NT2/D1 (cell line): ENCODE data around the gene STAB1.

ENCODE experiments used
- DNase-seq: peaks from one replicate; pipeline ENCODE4 v3.0.0-alpha.2; 2011; ENCODE audit warnings: low read depth, low spot score
- H3K27me3 ChIP-seq: 2 replicates; pipeline ENCODE4 v1.6.0; 2011; ENCODE audit warnings: mild to moderate bottlenecking; ENCODE audit not compliant: insufficient read length, insufficient read depth
- H3K36me3 ChIP-seq: 2 replicates; pipeline ENCODE4 v1.6.1; 2011; ENCODE audit warnings: mild to moderate bottlenecking, low read length, mixed read lengths; ENCODE audit not compliant: insufficient read depth, insufficient read length
- H3K4me1 ChIP-seq: 2 replicates; pipeline ENCODE4 v1.5.1; 2011; ENCODE audit not compliant: insufficient read depth, insufficient read length
- H3K4me3 ChIP-seq: 2 replicates; pipeline ENCODE4 v1.5.1; 2011; ENCODE audit warnings: low read depth; ENCODE audit not compliant: insufficient read length
- H3K9ac ChIP-seq: 2 replicates; pipeline ENCODE4 v1.6.0; 2011; ENCODE audit warnings: low read depth; ENCODE audit not compliant: insufficient read length
- H3K9me3 ChIP-seq: 2 replicates; pipeline ENCODE4 v1.5.1; 2011; ENCODE audit warnings: mild to moderate bottlenecking, low read length; ENCODE audit not compliant: insufficient read depth
- SUZ12 ChIP-seq: IDR thresholded peaks from 2 replicates; pipeline ENCODE4 v1.6.1; 2011; ENCODE audit not compliant: insufficient read length, insufficient read depth; ENCODE audit errors: extremely low read depth
- YY1 ChIP-seq: IDR thresholded peaks from 2 replicates; pipeline ENCODE4 v1.6.1; 2011; ENCODE audit not compliant: insufficient read length, insufficient read depth
- ZNF274 ChIP-seq: IDR thresholded peaks from 2 replicates; pipeline ENCODE4 v1.6.1; 2011; ENCODE audit warnings: mild to moderate bottlenecking, low read depth, low read length

Gene STAB1

DNA sequence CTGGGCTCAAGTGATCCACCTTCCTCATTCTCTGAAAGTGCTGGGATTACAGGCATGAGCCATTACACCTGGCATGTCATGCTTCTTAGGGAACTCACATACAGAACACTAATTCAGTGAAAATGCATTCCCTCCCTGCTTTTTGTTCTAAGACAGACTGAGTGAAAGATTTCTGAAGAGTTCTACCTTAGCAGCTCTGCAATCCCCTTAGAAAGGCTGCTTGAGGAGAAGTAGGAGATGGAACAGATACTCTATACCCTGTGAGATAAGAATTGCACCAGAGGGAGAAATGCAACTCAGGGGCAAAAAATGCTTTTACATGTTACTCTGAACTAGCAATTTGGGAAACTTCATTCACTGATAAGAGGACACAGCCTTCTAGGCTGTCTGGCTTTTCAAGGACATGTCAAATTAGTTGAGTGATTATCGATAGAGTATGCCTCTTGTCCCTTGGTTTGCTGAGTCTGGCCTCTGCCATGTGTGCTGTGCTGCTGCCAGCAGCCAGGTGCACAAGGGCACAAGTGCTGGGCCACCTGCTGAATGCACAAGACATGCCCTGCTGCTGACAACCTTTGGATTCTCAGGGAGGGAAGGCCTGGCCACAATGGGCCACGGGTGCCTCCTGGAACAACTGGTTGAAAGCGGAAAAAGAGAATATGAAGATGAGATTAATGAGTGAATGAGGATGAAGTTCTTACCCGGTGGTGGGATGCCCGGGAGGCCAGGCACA, 59.1 kb downstream of the STAB1 start:
- no peaks in the 10 kb centered on the region for H3K4me1 ChIP-seq
- H3K27me3 ChIP-seq = no peaks in the 10 kb centered on the region
- peaks cover 78% of the 10 kb centered on the region for H3K36me3 ChIP-seq
- TF ChIP-seq ZNF274 (no peak), SUZ12 (no peak), YY1 (no peak)
- H3K4me3 ChIP-seq = no peak overlapping the region
- no peak for DNase-seq
- H3K9me3 ChIP-seq = no peaks in the 10 kb centered on the region
- H3K9ac ChIP-seq = no peak overlapping the region

DNA sequence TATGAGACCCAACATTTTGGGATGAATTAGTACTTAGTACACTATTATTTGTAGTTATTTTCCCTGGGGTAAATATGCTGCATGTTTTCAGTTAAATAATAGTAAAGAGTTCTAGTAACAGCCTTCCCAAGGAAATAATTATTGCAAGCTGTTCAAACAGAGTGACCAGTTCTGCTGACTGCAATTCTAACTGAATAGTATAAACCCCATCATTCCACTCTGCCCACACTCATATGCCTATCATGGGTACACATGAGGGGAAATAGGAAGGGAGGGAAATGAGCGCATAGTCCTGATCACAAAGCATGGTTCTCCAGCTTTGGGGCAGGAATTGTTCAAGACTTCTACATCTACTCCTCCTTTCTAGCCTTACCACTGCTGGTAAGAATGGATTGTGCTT, 59.9 kb downstream of the STAB1 start:
- peaks cover 85% of the 10 kb centered on the region for H3K36me3 ChIP-seq
- TF ChIP-seq ZNF274 = no peak
- no peak for TF ChIP-seq SUZ12
- no peak for TF ChIP-seq YY1
- DNase-seq = no peak
- no peaks in the 10 kb centered on the region for H3K4me1 ChIP-seq
- H3K27me3 ChIP-seq = no peaks in the 10 kb centered on the region
- no peaks in the 10 kb centered on the region for H3K9me3 ChIP-seq
- no peak overlapping the region for H3K4me3 ChIP-seq
- no peak overlapping the region for H3K9ac ChIP-seq

DNA sequence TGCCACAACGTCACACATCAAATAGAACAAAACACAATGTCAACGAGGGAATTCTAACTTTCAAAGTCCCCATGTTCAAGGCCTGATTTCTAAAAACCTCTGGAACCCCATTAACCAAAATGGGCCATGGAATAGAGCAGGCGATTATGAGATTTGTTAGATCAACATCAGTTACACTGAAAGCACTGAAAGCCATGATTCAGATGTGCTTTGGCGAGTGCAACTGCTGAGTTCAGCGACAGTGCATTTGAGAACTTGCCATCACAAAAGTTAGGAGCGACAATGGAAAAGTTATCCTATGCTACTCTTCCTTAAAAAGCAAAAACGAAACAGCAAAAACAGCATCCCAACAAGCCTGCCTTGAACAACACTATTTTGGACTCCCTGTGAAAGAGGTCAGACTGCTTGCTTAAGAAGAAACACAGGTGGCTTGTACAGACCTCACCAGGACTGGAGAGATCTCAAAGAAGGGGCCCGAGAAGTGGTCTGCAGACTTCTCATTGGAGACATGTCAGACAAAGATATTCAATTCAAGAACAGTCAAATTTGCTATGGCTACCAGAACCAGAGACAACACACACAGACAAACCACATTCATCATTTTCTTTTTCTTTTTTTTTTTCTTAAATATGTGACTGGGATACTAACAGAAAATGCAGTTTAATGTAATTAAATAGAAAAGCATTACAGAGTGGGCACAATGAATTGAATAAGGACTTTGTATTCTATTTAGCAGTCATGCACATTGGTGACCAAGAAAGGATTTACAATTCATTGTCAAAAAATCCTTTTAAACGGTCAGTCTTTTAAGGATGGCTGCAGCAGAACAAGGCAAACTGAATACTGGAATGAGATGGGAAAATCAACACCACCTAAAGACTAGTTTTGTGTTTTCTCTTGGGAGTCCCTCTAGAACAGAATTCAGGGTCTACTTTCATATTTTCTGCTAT, 62.1 kb downstream of the STAB1 start:
- DNase-seq = no peak
- no peak for TF ChIP-seq ZNF274
- TF ChIP-seq SUZ12 = no peak
- no peak for TF ChIP-seq YY1

DNA sequence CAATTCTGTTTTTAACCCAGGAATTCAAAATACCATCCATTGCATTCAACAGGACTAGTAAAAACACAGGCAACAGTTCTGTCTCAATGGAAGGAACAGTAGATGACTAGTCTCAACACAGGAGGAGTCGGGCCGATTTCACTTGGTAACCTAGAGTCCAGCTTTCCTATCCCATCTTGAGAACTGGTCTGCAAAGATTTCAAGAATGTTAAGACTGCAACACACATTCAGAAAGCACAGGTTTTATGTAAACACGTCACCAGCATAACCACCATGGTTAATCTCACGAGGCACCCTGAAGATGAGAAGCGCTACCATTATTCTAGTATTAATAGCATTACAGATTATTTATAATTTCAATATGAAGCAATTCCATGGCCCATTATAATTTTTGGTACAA, 63.3 kb downstream of the STAB1 start:
- TF ChIP-seq ZNF274 = no peak
- no peak for TF ChIP-seq YY1
- no peak for TF ChIP-seq SUZ12
- DNase-seq = no peak
- H3K27me3 ChIP-seq = no peaks in the 10 kb centered on the region
- H3K4me1 ChIP-seq = peaks cover 4% of the 10 kb centered on the region
- H3K9ac ChIP-seq = no peak overlapping the region
- peaks cover 79% of the 10 kb centered on the region for H3K36me3 ChIP-seq
- H3K9me3 ChIP-seq = no peaks in the 10 kb centered on the region
- H3K4me3 ChIP-seq = no peak overlapping the region

More for the DNA sequence above, 62.1 kb downstream of the STAB1 start:
- H3K9me3 ChIP-seq = no peaks in the 10 kb centered on the region
- H3K9ac ChIP-seq = no peak overlapping the region
- H3K27me3 ChIP-seq = no peaks in the 10 kb centered on the region
- H3K4me1 ChIP-seq = peaks cover 4% of the 10 kb centered on the region
- peaks cover 78% of the 10 kb centered on the region for H3K36me3 ChIP-seq
- no peak overlapping the region for H3K4me3 ChIP-seq

DNA sequence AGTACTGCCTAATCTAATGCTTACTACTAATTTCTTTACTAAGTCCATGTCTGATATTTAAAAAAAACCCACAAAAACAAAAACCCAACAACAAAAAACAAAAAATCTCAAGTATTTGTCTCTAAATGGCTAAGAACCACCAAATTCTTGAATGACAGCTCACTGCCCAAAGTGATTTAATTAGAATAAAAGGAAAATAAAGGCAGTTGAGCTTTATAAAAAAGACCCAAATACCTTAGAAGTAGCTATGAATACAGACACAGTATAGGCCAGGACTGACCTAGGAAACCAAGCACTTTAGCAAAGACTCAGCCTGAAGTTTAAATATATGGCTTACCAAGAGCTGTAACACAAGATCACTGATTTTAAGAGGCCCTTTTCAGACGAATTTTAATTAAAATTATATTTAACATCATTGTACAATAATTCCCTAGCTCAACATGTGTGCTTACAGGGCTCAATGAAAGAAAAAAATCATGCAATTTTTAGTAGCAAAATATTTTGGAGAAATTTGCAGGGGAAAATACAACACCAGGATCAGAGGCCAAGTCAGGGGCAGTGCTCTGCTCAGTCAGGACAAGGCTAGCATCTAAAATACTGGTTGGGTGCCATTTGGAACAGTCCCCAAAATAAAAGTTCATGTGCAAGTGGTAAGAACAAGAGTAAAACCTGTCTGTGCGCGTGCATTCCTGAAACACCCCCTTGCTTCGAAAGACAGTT, 66.0 kb downstream of the STAB1 start:
- no peak overlapping the region for H3K9ac ChIP-seq
- no peak for TF ChIP-seq ZNF274
- no peak for TF ChIP-seq SUZ12
- TF ChIP-seq YY1 = no peak
- DNase-seq = no peak
- no peak overlapping the region for H3K4me3 ChIP-seq
- peaks cover 76% of the 10 kb centered on the region for H3K36me3 ChIP-seq
- H3K27me3 ChIP-seq = no peaks in the 10 kb centered on the region
- H3K9me3 ChIP-seq = no peaks in the 10 kb centered on the region
- peaks cover 4% of the 10 kb centered on the region for H3K4me1 ChIP-seq

DNA sequence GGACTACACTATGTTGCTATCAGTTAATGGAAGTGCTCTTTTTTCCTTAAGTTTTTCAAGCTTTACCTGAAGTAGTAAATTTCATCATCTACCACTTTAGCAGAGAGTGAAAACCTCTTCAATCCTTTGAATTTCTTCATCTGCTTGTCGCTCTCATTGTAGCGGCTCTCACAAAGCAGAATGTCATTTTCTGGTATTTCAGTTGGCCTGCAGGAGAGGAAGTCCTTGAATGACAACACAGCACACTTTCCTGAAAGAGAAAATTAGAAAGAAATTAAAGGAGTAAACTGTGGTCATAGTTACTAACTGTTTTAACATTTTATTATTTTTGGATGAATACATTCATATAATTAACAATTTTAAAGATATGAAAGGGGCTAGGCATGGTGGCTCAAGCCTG, 68.8 kb downstream of the STAB1 start:
- no peak for DNase-seq
- no peak for TF ChIP-seq ZNF274
- no peak for TF ChIP-seq YY1
- no peak for TF ChIP-seq SUZ12
- Histone ChIP-seq H3K9ac (no peak overlapping the region), H3K4me3 (no peak overlapping the region), H3K36me3 (peaks cover 56% of the 10 kb centered on the region), H3K27me3 (no peaks in the 10 kb centered on the region), H3K9me3 (no peaks in the 10 kb centered on the region), H3K4me1 (peaks cover 4% of the 10 kb centered on the region)

DNA sequence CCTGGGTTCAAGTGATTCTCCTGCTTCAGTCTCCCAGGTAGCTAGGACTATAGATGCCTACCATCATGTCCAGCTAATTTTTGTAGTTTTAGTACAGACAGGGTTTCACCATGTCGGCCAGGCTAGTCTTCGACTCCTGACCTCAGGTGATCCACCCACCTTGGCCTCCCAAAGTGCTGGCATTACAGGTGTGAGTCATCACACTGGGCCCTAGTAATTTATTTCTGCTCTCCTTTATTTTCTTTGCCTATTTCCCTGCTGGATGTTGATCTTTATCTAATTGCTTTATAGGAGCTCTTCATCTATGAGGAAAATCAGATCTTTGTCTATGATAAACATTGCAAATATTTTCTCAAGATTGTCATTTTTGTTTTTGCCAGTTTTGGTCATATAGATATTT, 72.9 kb downstream of the STAB1 start:
- no peak for TF ChIP-seq YY1
- no peak for TF ChIP-seq ZNF274
- TF ChIP-seq SUZ12 = no peak
- DNase-seq = no peak
- Histone ChIP-seq H3K9me3 (no peaks in the 10 kb centered on the region), H3K9ac (no peak overlapping the region), H3K36me3 (peaks cover 40% of the 10 kb centered on the region), H3K27me3 (no peaks in the 10 kb centered on the region), H3K4me1 (no peaks in the 10 kb centered on the region), H3K4me3 (no peak overlapping the region)
